AG09309 (cell line): Measurements from ENCODE around the gene SMIM20.

Experiments used
- DNase-seq: peaks from one replicate; pipeline ENCODE4 v3.0.0-alpha.2; 2010; ENCODE audit warnings: low read depth
- H3K4me3 ChIP-seq: 2 replicates; pipeline ENCODE4 v1.5.1; 2011; ENCODE audit warnings: mild to moderate bottlenecking, low read depth, low read length, moderate library complexity; ENCODE audit not compliant: control insufficient read depth
- CTCF ChIP-seq: IDR thresholded peaks from 2 replicates; pipeline ENCODE4 v1.5.1; 2011; ENCODE audit warnings: mild to moderate bottlenecking, low read depth, low read length, inconsistent platforms; ENCODE audit not compliant: insufficient read depth, control insufficient read depth; ENCODE audit errors: missing control alignments

The SMIM20 gene

GRCh38 chr4:25943312-25943711 is 29.3 kb downstream of the SMIM20 start:
- DNase-seq, result no peak
- TF ChIP-seq CTCF, result no peak
- no peak overlapping the region for H3K4me3 ChIP-seq

GRCh38 chr4:25943805-25944204 is 29.8 kb downstream of the SMIM20 start:
- H3K4me3 ChIP-seq, result no peak overlapping the region
- TF ChIP-seq CTCF, result no peak
- no peak for DNase-seq

DNA sequence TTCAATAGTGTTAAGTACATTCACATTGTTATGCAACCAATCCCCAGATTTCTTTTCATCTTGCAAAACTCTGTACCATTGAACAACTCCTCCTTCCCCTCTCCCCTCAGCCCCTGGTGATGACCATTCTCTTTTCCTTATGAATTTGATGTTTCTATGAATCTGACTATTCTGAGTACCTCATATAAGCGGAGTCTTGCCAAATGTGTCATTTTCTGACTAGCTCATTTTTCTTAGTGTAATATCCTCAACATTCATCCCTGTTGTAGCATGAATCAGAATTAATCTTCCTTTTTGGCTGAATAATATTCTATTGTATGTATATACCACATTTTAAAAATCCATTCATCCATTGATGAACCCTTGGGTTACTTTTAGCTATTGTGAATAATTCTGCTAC is 34.0 kb downstream of the SMIM20 start:
- no peak for DNase-seq
- TF ChIP-seq CTCF, result no peak
- H3K4me3 ChIP-seq, result no peak overlapping the region

- DNase-seq, result no peak
- no peak overlapping the region for H3K4me3 ChIP-seq
- no peak for TF ChIP-seq CTCF
These were observed 35.2 kb downstream of the SMIM20 start for GRCh38 chr4:25949173-25949748.

DNA sequence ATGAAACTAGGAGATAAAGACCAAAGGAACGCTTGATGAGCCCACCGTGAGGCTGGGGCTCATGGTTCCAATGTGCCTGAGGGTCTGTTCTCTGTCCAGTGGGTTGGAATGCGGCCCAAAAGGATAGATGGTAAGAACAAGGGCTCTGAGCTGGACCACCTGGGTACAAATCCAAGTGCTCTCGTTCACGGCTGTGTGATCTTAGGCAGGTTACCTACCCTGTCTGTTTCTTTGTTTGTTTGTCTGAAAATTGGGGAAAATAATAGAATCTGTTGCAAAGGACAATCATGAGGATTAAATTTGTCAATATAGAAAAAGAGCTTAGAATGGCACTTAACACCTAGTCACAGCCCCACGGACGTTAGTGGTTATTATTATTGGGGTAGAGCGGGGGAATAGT is 36.0 kb downstream of the SMIM20 start:
- TF ChIP-seq CTCF, result no peak
- DNase-seq, result no peak
- H3K4me3 ChIP-seq, result no peak overlapping the region

DNA sequence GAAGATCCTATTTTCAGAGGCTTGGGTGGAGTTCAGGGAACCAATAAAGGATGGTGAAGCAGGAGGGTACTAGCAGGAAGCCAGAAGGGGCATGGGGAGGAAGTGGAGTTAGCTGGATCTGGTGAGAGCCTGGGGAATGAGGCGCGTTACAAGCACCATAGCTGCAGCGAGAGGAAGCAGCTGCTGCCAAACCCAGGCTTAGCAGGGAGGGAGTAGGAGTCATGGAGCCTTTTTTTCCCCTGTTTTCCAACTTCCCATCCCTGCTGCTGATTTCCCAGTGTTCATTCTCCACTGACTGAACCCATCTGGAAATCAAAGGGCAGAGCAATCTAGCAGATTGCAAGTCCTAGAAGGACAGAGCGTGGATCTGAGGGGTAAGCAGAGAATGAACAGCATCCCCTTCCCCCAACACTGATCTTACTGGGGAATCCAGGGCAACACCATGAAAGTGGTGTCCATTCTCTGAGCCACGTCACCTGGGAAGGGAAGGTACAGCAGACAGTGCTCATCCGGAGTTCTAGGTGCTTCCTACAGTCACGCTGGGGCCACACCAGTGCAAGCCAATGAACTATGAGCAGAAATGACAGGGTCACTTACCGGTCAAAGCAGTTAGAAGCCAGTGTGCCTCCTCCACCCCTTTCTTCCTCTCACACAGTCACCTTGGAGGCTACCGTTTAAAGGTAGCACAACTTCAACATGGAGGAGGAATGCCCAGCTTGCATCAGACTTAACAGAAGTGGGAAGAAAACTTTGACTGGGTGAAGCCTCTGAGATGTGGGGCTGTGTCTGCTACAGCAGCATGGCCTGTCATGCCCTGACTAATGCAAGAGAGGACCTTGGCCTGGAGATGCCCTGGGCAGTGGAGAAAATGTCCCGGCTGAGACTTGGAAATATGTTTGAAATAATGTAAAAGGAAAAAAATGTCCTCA is 36.7 kb downstream of the SMIM20 start:
- no peak for DNase-seq
- TF ChIP-seq CTCF, result no peak
- no peak overlapping the region for H3K4me3 ChIP-seq
